GM19238 (cell line): ENCODE data around the gene FOXO6.

Experiments
- DNase-seq: peaks from one replicate; pipeline ENCODE4 v3.0.0; 2011; ENCODE audit warnings: low spot score; ENCODE audit not compliant: insufficient read length

The FOXO6 gene

GRCh38 chr1:41365772-41366454 lies 4.7 kb downstream of the FOXO6 start:
- no peak for DNase-seq

- DNase-seq = no peak
These were observed 5.4 kb downstream of the FOXO6 start for GRCh38 chr1:41366455-41367287.

- no peak for DNase-seq
These were observed 6.0 kb downstream of the FOXO6 start for GRCh38 chr1:41367288-41367642.

DNA sequence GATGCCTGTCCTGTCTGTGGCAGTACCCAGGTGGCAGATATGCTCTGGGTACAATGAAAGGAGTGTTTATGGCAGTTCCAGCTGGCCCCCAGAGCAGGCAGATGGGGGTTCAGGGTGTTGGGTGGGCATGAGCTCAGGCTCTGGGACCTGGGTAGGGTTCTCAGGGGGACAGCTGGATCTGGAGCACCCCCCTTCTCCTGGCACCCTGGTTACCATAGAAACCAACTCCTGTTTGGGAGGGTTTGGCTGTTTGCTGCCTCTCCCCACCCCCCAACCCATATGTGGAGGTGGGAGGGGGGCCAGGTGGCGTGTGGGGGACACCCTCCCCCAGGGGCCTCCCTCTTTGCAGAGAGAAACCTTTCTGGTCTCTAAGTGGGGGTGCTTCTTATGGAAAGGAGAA lies 7.1 kb downstream of the FOXO6 start:
- DNase-seq = no peak

- DNase-seq = no peak
These were observed 7.6 kb downstream of the FOXO6 start for GRCh38 chr1:41368801-41369200.

DNA sequence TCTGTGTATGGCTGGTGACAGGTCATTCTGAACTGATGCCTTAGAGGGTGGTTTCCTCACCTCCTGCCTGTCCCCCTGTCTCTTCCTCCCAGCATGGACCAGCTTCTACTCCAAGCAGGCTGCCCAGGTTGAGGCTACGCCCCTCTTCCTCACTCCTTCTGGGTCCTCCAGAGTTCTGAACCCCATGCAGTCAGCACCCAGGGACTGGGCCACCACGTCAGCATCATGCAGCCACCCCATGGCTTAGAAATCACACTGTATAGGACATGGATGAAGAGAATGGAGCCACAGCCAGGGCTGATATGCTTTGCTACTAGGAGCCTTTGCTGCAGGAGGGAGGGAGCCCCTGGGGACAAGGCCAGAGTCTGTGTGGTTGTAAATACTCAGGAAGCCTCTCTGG lies 8.3 kb downstream of the FOXO6 start:
- no peak for DNase-seq

- no peak for DNase-seq
These were observed 9.0 kb downstream of the FOXO6 start for GRCh38 chr1:41370225-41370624.

- no peak for DNase-seq
These were observed 9.7 kb downstream of the FOXO6 start for GRCh38 chr1:41370756-41371420.

GRCh38 chr1:41371630-41372599 lies 10.7 kb downstream of the FOXO6 start:
- DNase-seq = no peak

GRCh38 chr1:41372600-41372993 lies 11.4 kb downstream of the FOXO6 start:
- no peak for DNase-seq

GRCh38 chr1:41373373-41373772 lies 12.1 kb downstream of the FOXO6 start:
- no peak for DNase-seq

GRCh38 chr1:41374711-41375110 lies 13.5 kb downstream of the FOXO6 start:
- no peak for DNase-seq

DNA sequence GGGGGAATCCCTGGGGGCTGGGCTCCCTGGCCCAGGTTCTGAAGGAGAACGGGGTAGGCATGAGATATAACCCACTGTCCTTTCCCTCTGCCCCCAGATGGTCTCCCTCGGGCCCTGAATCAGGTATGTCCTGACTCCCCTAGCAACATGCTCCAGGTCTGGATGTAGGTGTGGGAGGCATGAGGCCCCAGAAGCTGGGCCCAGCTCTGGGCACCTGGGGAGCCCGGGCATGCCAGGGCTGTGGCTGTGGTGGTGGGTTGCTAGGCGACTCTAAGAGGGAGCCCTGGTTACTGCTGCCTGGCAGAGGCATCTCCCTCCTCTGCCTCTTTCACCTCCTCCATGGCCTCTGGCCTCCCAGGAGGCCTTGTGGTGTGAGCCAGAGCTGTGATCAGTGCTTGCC lies 16.2 kb downstream of the FOXO6 start:
- no peak for DNase-seq

DNA sequence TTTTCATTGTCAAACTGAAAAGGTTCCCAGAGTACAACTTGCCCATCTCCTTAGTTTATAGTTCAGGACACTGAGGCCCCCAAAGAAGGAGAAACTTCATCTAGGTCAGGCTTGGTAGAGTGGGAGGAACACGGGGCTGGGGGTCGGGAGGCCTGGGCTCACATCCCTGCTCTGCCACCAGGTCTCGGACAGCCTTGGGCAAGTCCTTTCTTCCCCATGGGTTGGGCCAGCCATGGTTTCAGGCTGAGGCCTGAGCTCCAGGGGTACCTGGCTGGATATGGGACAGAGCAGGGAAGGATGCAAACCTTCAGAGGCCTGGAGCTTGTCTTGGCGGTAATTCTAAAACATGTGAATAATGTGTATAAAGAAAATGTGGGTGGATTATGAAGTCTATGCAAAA lies 17.0 kb downstream of the FOXO6 start:
- DNase-seq = no peak

DNA sequence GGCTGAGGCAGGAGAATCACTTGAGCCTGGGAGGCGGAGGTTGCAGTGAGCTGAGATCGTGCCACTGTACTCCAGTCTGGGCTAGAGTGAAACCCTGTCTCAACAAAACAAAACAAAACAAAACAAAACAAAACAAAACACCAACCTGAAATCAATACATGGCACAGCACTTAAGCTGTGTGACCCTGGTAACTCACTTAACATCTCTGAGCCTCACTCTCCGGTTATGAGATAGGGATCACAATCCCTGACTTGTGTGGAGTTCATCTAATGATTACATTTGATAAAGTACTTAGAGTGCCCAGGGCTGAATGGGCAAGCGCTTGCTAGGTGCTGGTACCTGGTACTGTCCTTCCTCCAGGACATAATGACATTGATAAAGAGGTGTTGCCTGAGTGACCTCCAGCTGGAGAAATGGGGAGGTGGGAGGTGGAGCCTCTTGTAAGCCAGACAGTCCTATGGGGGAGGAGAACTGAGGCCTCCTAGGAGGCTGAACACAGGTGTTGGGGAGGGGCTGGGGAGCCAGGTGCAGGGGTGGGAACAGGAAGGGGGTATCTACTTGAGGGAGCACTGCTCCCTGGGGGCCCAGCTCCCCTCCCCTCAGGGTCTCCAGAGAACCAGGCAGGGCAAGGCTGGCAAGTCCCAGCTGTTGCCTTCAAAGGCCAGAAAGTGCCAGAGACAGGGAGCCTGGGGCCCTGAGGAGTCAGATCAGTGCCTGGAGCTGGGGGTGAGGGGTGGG lies 17.9 kb downstream of the FOXO6 start:
- DNase-seq = no peak

GRCh38 chr1:41379738-41380130 lies 18.5 kb downstream of the FOXO6 start:
- DNase-seq = no peak

DNA sequence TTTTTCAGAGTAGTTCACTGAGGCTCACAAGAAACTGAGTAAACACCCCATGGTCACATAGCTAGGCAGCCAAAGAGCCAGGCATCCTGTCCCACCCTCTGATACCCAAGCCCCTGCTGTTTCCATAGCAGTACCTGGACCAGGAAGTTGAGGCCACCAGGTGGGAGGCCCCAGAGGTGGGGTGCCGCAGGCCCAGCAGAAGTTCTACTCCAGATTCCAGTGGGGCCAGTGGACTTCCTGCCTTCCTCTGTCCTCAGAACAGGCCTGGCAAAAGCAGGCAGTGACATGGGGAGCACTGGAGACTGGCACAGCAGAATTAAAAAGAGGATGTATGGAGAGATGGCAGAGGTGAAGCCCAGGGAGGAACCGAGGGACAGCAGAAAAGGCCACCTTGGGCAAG lies 19.0 kb downstream of the FOXO6 start:
- no peak for DNase-seq

DNA sequence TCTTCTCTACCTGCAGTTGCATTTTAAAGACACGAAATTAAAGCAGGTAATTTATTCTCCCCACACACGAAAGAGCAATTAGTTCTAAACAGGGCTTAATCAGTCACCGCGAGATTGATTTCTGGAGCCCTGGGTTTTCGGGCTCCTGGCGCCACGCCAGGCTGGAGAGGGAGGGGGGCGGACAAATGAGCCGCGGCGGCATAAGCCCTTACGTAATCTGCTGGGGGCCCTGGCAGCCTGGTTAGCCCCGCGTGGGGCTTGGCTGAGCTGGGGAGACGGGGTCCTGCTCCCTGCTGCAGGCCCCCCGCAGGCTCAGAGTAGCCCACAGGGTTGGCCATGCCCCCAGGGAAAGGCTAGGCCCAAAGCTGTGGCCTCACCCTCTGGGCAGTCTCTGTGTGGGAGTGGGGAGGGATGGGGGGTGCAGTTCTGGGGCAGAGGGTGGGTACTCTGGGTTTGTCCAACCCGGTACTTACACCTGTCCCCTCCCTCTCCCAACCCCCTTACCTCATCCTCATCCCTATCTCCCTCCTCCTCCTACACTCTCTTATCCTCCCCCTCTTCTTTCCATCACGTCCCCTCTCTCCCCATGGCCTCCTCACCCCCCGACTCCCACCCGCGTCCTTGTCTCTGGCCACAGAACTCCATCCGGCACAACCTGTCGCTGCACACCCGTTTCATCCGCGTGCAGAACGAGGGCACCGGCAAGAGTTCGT lies 19.9 kb downstream of the FOXO6 start:
- no peak for DNase-seq

- DNase-seq = no peak
These were observed 20.7 kb downstream of the FOXO6 start for GRCh38 chr1:41381692-41382479.
